Osteoblast (primary cell): ENCODE data around the gene ZPBP2. TPM values are rescaled to one million over a fixed set of nuclear protein-coding genes. Genes with fewer than 3 reads are reported as not detected.

ENCODE experiments used
- DNase-seq: peaks from one replicate; pipeline ENCODE4 v3.0.0; 2011; ENCODE audit warnings: low spot score, mixed read lengths; ENCODE audit not compliant: insufficient read length; ENCODE audit errors: missing footprints
- H2AFZ ChIP-seq: 2 replicates; pipeline ENCODE4 v1.6.0; 2011; ENCODE audit warnings: mild to moderate bottlenecking, low read length
- H3K27ac ChIP-seq: 2 replicates; pipeline ENCODE4 v1.5.1; 2011; ENCODE audit warnings: mild to moderate bottlenecking, low read depth, low read length, moderate library complexity
- H3K27me3 ChIP-seq: 2 replicates; pipeline ENCODE4 v1.6.0; 2012; ENCODE audit warnings: mild to moderate bottlenecking, control low read depth, inconsistent platforms, low read length, moderate library complexity; ENCODE audit not compliant: insufficient read depth
- H3K36me3 ChIP-seq: 2 replicates; pipeline ENCODE4 v1.5.1; 2011; ENCODE audit warnings: mild to moderate bottlenecking, low read length, control low read depth, moderate library complexity; ENCODE audit not compliant: insufficient read depth
- H3K4me1 ChIP-seq: 2 replicates; pipeline ENCODE4 v1.5.1; 2011; ENCODE audit warnings: mild to moderate bottlenecking, low read length, control low read depth, moderate library complexity; ENCODE audit not compliant: insufficient read depth
- H3K4me2 ChIP-seq: 2 replicates; pipeline ENCODE4 v1.6.0; 2011; ENCODE audit warnings: mild to moderate bottlenecking, low read length; ENCODE audit not compliant: insufficient read depth
- H3K4me3 ChIP-seq: fragments of 200-600 bp; sonication (generic); 3 replicates; pipeline ENCODE4 v1.5.1; 2012; ENCODE audit warnings: mild to moderate bottlenecking, low read length, inconsistent platforms; ENCODE audit not compliant: insufficient read depth
- H3K79me2 ChIP-seq: 2 replicates; pipeline ENCODE4 v1.6.0; 2012; ENCODE audit warnings: mild to moderate bottlenecking, low read length, control low read depth, inconsistent platforms; ENCODE audit not compliant: insufficient read depth
- H3K9me3 ChIP-seq: 2 replicates; pipeline ENCODE4 v1.5.1; 2011; ENCODE audit warnings: low read depth, low read length, control low read depth
- H4K20me1 ChIP-seq: 2 replicates; pipeline ENCODE4 v1.6.0; 2012; ENCODE audit warnings: mild to moderate bottlenecking, low read length, control low read depth; ENCODE audit not compliant: insufficient read depth
- CTCF ChIP-seq: IDR thresholded peaks from 2 replicates; pipeline ENCODE4 v1.5.1; 2011; ENCODE audit warnings: mild to moderate bottlenecking, low read depth, low read length, moderate library complexity; ENCODE audit errors: extremely low read depth
- small RNA-seq: library from RNA; depleted of rRNA; stranded (forward); fragments of <200 nt; gene quantifications from one replicate; pipeline ENCODE3, GENCODE V24; 2012
- total RNA-seq: library from RNA; depleted of rRNA; stranded (reverse); fragments of >200 nt; gene quantifications from 2 replicates; pipeline ENCODE4 v1.2.3, GENCODE V29; 2012

The ZPBP2 gene
- total RNA-seq, 1 donor = not detected

GRCh38 chr17:39925282-39926134 is 57.5 kb downstream of the ZPBP2 start:
- TF ChIP-seq CTCF = no peak
- peak overlapping the region; percentile 97 for H3K27ac ChIP-seq
- no peak for DNase-seq
- peaks cover 55% of the 10 kb centered on the region for H4K20me1 ChIP-seq
- peaks cover 33% of the 10 kb centered on the region for H3K36me3 ChIP-seq
- peaks cover 52% of the 10 kb centered on the region for H3K79me2 ChIP-seq
- H3K27me3 ChIP-seq = no peaks in the 10 kb centered on the region
- H3K4me3 ChIP-seq = peak overlapping the region; percentile 91
- H3K4me1 ChIP-seq = peaks cover 56% of the 10 kb centered on the region
- no peaks in the 10 kb centered on the region for H3K9me3 ChIP-seq
- H2AFZ ChIP-seq = no peak overlapping the region
- peak overlapping the region; percentile 94 for H3K4me2 ChIP-seq

- peak overlapping the region; percentile 94 for H3K4me2 ChIP-seq
- H4K20me1 ChIP-seq = peaks cover 55% of the 10 kb centered on the region
- no peak overlapping the region for H2AFZ ChIP-seq
- DNase-seq = no peak
- H3K79me2 ChIP-seq = peaks cover 52% of the 10 kb centered on the region
- H3K36me3 ChIP-seq = peaks cover 26% of the 10 kb centered on the region
- H3K4me1 ChIP-seq = peaks cover 56% of the 10 kb centered on the region
- H3K27me3 ChIP-seq = no peaks in the 10 kb centered on the region
- H3K4me3 ChIP-seq = peak overlapping the region; percentile 91
- peak overlapping the region; percentile 97 for H3K27ac ChIP-seq
- TF ChIP-seq CTCF = no peak
- no peaks in the 10 kb centered on the region for H3K9me3 ChIP-seq
Observed at GRCh38 chr17:39926135-39926587, 58.2 kb downstream of the ZPBP2 start.

GRCh38 chr17:39926588-39927100 is 58.6 kb downstream of the ZPBP2 start:
- Histone ChIP-seq H3K4me3 (peak overlapping the region; percentile 91), H3K27me3 (no peaks in the 10 kb centered on the region), H3K4me2 (peak overlapping the region; percentile 94), H3K27ac (peak overlapping the region; percentile 97), H3K4me1 (peaks cover 56% of the 10 kb centered on the region), H4K20me1 (peaks cover 55% of the 10 kb centered on the region), H3K9me3 (no peaks in the 10 kb centered on the region), H3K79me2 (peaks cover 52% of the 10 kb centered on the region), H2AFZ (peak overlapping the region; percentile 51), H3K36me3 (peaks cover 23% of the 10 kb centered on the region)
- TF ChIP-seq CTCF = no peak
- peak; percentile 86 for DNase-seq

Small RNAs within 50 kb of the gene (small RNA-seq; reads per million reads assigned to genes)
- gene AC090844.1 = not detected

Other genes starting within 250 kb of the ZPBP2 start
- not detected in 2 replicates for gene PPP1R1B, start 241.2 kb upstream of the ZPBP2 start, total RNA-seq
- gene STARD3, start 231.1 kb upstream of the ZPBP2 start, total RNA-seq = 31.5 and 35.8 TPM in 2 replicates
- gene TCAP, start 202.9 kb upstream of the ZPBP2 start, total RNA-seq = 0.29 and 0.36 TPM in 2 replicates
- not detected in 2 replicates for gene PNMT, start 199.7 kb upstream of the ZPBP2 start, total RNA-seq
- gene PGAP3, start 180.1 kb upstream of the ZPBP2 start, total RNA-seq = 10.3 and 10.9 TPM in 2 replicates
- gene ERBB2, start 168.1 kb upstream of the ZPBP2 start, total RNA-seq = 40.4 and 44.2 TPM in 2 replicates
- 14.8 and 16.5 TPM in 2 replicates for gene MIEN1, start 137.7 kb upstream of the ZPBP2 start, total RNA-seq
- under 0.01 and 0.29 TPM in 2 replicates for gene GRB7, start 130.3 kb upstream of the ZPBP2 start, total RNA-seq
- not detected in 2 replicates for gene IKZF3, start 3.9 kb upstream of the ZPBP2 start, total RNA-seq
- 5.3 and 5.8 TPM in 2 replicates for gene GSDMB, start 50.4 kb downstream of the ZPBP2 start, total RNA-seq
- 39.8 and 46.6 TPM in 2 replicates for gene ORMDL3, start 59.4 kb downstream of the ZPBP2 start, total RNA-seq
- gene LRRC3C, start 59.5 kb downstream of the ZPBP2 start, total RNA-seq = not detected in 2 replicates
- gene GSDMA, start 94.8 kb downstream of the ZPBP2 start, total RNA-seq = under 0.01 TPM in 1 of 2 replicates, not detected in the other
- 94.8 and 99.3 TPM in 2 replicates for gene PSMD3, start 112.6 kb downstream of the ZPBP2 start, total RNA-seq
- gene CSF3, start 147.2 kb downstream of the ZPBP2 start, total RNA-seq = not detected in 2 replicates
- 33.6 and 36.6 TPM in 2 replicates for gene MED24, start 186.2 kb downstream of the ZPBP2 start, total RNA-seq
- gene THRA, start 194.8 kb downstream of the ZPBP2 start, total RNA-seq = 30.6 and 33.3 TPM in 2 replicates
- 5.1 and 7.1 TPM in 2 replicates for gene NR1D1, start 232.4 kb downstream of the ZPBP2 start, total RNA-seq